ENCODE measurements around the gene ARHGAP9.

ARHGAP9 gene

DNA sequence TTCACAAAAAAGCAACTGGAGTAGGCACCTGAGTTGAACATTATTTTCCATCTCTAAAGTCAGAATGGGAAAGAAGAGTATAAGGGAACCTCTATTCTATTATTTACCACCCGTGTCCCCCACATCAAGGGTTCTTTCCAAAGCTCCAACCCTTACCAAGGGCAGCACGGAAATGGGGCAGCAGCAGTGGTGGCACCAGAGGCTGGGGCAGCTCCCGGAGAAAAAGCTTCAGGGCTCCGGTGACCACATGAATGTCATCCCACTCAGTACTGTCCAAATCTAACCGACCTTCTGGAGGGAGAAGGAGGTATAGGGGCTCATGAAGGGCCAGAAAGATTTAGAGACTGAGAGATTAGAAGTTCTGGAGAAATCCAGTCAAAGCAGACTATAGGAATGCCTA lies 5.8 kb downstream of the ARHGAP9 start:
- DNase-seq (ENCODE audit: low read depth in 3 of 3) = no peak

DNA sequence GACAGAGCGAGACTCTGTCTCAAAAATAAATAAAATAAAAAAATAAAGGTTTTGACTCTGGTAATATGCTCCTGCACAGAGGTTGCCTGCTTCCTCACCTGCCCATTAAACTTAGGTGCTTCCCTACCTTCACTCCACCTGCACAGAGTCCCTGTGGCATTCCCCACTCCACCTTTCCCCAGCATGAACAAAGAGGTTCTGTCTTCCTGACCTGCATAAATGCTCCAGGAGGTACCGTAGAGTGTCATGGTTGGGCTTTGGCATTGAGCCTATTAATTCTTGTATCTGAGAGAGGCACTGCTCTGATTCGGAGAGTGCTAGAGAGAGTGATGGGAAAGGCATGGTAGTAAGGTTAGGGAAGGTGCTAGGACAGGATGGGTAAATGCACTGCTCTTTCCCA lies 6.3 kb downstream of the ARHGAP9 start:
- no peak for DNase-seq (ENCODE audit: low read depth in 3 of 3)

DNA sequence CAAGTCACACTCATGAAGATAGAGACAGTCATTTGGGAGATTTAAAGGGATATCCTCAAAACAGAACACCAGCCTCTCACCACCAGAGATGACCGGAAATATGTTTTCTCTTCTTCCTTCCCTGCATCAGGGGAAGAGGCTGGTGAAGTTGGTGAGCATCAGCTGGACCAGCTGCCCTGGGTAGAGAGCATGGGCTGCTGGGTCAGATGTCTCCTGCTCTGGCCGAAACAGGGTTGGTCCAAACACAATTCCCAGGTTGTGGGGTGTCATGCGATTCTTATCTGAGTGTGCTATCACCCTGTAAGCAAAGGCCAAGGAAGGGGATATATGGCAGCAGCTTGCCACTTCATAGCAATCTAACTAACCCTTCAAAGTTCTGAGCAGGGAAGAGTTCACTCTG lies 7.3 kb downstream of the ARHGAP9 start:
- DNase-seq (ENCODE audit: low read depth in 3 of 3) = no peak

DNA sequence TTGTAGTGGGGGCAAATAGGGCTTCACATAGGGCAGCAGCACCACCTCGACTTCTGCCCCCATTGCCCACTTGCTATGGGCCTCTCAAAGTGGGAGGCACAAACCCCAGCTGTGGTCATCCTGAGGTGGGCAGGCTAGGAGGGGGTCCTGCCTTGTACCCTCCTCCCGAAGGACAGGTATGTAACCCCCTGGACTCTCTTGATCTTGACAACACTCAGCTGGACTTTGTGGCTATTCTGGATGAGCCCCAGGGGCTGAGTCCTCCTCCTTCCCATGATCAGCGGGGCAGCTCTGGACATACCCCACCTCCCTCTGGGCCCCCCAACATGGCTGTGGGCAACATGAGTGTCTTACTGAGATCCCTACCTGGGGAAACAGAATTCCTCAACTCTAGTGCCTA lies 8.0 kb downstream of the ARHGAP9 start:
- DNase-seq (ENCODE audit: low read depth in 3 of 3) = no peak

DNA sequence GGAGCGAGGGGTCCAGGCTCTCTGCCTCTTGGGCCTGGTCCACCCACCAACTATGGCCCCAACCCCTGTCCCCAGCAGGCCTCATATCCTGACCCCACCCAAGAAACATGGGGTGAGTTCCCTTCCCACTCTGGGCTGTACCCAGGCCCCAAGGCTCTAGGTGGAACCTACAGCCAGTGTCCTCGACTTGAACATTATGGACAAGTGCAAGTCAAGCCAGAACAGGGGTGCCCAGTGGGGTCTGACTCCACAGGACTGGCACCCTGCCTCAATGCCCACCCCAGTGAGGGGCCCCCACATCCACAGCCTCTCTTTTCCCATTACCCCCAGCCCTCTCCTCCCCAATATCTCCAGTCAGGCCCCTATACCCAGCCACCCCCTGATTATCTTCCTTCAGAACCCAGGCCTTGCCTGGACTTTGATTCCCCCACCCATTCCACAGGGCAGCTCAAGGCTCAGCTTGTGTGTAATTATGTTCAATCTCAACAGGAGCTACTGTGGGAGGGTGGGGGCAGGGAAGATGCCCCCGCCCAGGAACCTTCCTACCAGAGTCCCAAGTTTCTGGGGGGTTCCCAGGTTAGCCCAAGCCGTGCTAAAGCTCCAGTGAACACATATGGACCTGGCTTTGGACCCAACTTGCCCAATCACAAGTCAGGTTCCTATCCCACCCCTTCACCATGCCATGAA lies 8.6 kb downstream of the ARHGAP9 start:
- DNase-seq (ENCODE audit: low read depth in 3 of 3) = no peak

DNA sequence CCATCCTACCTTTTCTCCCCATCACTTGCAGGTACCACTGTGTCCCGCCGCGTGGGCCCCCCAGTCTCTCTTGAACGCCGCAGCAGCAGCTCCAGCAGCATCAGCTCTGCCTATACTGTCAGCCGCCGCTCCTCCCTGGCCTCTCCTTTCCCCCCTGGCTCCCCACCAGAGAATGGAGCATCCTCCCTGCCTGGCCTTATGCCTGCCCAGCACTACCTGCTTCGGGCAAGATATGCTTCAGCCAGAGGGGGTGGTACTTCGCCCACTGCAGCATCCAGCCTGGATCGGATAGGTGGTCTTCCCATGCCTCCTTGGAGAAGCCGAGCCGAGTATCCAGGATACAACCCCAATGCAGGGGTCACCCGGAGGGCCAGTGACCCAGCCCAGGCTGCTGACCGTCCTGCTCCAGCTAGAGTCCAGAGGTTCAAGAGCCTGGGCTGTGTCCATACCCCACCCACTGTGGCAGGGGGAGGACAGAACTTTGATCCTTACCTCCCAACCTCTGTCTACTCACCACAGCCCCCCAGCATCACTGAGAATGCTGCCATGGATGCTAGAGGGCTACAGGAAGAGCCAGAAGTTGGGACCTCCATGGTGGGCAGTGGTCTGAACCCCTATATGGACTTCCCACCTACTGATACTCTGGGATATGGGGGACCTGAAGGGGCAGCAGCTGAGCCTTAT lies 9.2 kb downstream of the ARHGAP9 start:
- no peak for DNase-seq (ENCODE audit: low read depth in 3 of 3)

DNA sequence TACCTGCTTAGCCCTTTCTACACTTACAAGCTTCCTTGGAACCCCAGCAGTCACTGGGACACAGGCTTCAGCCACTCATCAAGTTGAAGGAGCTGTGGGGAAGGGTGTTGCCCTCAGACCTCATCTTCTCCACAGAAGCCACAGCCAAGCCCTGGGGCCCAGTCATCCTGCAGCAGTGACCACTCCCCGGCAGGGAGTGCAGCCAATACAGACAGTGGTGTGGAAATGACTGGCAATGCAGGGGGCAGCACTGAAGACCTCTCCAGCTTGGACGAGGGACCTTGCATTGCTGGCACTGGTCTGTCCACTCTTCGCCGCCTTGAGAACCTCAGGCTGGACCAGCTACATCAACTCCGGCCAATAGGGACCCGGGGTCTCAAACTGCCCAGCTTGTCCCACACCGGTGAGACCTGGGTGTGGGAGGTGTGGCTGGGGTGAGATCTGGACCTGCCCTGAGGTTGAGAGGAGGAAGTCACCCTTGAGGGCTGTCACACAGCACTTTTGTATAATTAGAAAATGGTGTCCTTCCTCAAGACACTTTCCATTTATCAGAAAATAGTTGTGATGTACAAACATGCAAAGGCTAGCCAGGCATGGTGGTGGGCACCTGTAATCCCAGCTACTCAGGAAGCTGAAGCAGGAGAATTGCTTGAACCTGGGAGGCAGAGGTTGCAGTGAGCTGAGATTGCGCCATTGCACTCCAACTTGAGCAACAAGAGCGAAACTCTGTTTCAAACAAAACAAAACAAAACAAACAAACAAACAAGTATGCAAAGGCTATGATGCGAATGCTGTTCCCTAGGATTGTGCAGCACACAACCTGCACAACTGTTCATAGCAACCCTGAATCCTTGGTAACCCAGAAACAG lies 10.1 kb downstream of the ARHGAP9 start:
- DNase-seq (ENCODE audit: low read depth in 3 of 3) = no peak

DNA sequence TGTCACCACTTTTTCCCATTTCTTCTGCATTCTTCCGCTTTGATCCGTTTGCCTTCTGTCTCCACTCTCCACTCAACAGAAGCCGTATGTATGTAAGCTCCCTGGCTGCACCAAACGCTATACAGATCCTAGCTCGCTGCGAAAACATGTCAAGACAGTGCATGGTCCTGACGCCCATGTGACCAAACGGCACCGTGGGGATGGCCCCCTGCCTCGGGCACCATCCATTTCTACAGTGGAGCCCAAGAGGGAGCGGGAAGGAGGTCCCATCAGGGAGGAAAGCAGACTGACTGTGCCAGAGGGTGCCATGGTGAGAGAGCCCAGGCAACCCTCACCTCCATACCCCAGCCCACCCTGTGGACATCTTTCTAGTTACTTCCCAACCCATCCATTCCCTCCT lies 11.8 kb downstream of the ARHGAP9 start:
- DNase-seq (ENCODE audit: low read depth in 3 of 3) = no peak

DNA sequence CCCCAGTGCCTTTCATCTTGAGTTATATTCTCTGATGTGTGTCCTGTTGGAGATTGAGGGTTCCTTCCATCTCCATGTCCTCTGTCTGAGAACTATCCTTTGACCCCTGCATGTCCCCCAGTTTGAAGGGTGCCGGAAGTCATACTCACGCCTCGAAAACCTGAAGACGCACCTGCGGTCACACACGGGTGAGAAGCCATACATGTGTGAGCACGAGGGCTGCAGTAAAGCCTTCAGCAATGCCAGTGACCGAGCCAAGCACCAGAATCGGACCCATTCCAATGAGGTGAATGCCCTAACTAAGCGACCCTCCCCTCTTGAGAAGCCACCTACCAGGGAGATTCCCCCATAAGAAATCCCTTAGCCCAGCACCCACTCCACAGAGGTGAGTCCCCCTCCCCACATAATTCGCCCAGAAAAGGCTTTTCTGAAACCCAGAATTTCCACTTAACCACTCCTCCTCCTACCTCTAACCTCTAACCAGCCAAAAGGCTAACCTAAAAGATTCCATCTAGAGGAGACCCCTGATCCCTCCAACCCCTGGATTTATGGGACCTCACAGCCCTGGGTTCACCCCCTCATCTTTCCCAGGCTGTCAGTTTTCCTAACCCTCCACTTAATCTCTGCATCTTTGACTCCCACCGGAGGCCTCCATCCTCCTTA lies 12.3 kb downstream of the ARHGAP9 start:
- no peak for DNase-seq (ENCODE audit: low read depth in 3 of 3)

DNA sequence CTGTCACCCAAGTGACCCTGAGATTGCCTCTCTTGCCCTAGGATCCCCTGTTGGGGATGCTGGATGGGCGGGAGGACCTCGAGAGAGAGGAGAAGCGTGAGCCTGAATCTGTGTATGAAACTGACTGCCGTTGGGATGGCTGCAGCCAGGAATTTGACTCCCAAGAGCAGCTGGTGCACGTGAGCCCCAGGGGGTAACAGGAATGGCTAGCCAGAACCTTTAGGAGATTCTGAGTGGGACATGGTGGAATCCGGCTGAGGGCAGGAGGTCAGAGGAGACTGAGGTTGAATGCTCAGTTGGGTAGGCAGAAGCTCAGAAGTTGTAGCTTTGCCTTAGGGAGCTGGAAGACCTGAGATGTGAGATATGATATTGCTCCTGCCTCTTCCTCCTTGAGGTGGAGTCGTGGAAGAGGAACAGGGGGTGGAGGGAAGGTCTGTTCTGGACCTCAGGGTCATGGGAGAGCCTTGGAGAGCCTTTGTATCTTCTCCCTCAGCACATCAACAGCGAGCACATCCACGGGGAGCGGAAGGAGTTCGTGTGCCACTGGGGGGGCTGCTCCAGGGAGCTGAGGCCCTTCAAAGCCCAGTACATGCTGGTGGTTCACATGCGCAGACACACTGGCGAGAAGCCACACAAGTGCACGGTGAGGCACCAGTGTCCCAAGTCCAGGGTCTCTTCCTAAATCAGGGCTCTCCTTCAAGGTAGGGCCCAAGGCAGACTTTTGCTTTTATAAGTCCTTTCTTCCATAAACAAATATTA lies 13.7 kb downstream of the ARHGAP9 start:
- no peak for DNase-seq (ENCODE audit: low read depth in 3 of 3)

DNA sequence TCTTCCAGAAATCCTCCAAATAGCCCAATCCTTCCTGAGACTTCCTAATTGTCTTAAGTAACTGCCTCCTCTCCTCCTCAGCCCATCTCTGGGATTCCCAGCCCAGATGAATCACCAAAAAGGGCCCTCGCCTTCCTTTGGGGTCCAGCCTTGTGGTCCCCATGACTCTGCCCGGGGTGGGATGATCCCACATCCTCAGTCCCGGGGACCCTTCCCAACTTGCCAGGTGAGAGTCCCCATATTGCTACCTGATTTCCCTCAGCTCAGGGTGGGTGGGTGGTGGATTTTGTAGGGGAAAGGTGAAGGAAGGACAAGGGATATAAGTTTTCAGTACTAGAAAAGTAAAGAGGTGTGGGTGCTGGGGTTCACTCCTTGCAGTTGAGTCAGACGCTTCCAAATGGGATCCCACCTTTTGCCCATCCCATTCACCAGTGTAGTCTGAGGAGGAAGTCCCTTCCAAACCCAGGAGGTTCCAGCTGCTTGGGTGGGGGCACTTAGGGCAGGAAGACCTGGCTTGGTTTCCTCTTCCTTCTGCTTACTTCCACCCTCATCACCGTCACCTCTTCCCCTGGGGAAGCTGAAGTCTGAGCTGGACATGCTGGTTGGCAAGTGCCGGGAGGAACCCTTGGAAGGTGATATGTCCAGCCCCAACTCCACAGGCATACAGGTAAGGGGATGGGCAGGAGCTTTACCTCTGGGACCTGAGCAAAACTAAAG lies 14.5 kb downstream of the ARHGAP9 start:
- no peak for DNase-seq (ENCODE audit: low read depth in 3 of 3)

DNA sequence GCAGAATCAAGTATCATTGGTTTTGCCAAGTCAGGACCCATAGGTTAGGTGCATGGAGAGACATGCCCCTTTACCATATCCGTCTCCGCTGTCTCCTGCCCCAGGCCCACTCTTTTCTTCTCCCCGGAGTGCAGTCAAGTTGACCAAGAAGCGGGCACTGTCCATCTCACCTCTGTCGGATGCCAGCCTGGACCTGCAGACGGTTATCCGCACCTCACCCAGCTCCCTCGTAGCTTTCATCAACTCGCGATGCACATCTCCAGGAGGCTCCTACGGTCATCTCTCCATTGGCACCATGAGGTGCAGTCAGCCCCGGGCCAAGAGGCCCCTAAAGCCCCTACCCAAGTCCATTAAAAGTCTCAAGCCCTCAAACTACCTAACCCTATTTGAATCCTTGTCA lies 15.1 kb downstream of the ARHGAP9 start:
- DNase-seq (ENCODE audit: low read depth in 3 of 3) = no peak

DNA sequence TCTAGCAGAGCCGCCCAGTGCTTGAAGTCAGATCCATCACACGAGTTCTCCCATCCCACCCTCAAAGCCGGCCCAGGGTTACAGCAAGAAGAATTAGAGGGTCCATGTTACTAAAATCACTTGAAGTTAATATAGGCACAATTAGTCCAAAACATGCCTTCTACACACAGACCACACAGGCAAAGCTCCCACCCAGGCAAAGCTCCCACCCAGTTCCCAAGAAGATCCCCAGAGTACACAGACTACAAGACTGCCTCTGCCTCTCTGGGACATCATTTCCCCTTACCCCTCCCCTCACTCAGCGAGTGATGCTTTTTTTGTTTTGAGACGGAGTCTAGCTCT lies 16.8 kb downstream of the ARHGAP9 start:
- DNase-seq (ENCODE audit: low read depth in 3 of 3) = no peak

DNA sequence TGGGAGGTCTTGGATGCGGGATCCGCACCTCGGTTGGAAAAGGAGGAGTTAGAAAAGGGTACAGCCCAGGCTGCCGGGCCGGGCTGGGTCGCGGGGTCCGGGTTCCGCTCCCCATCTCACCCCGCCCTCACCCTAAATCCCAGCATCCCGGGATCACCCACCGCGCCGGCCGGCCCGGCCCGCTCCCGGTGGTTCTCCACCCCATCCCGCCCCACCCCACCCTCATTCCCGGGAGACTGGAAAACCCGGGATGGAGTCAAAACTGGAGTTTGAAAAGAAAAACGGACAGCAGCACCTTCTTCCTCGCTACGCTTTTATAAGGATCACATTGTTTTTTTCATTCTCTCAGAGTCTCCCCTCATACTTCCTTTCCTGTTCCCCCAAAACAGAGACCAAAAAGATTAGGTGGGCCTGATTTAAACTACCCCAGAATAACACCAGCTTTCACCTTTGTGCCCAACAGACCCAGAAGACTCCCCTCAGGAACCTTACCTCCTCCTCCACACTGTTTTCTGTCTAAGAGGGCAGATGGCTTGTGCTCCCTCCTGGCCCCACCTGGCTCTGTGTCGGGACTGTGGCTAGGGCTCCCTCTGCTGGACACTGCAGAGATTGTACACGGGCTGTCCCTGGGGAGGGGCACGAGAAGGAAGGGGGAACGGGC lies 17.3 kb downstream of the ARHGAP9 start:
- DNase-seq (ENCODE audit: low read depth in 3 of 3) = peak; percentile 79 to 88 (median 84)

DNA sequence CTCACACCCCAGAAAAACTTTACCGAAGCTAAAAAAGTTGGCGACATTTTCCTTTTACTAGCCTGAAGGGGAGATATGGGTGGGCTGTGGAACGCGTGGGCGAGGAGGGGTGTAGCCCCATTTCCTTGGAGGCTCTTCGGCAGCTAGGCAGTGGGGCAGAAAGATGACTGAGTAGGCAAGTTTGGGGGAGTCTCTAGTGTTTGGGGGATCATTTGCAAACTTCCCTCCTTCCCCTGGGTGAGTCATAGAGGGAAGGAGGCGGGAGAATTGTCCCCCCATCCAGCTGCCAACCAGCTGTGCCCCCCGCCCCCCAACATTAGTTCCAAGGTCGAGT lies 17.8 kb downstream of the ARHGAP9 start:
- no peak for DNase-seq (ENCODE audit: low read depth in 3 of 3)

DNA sequence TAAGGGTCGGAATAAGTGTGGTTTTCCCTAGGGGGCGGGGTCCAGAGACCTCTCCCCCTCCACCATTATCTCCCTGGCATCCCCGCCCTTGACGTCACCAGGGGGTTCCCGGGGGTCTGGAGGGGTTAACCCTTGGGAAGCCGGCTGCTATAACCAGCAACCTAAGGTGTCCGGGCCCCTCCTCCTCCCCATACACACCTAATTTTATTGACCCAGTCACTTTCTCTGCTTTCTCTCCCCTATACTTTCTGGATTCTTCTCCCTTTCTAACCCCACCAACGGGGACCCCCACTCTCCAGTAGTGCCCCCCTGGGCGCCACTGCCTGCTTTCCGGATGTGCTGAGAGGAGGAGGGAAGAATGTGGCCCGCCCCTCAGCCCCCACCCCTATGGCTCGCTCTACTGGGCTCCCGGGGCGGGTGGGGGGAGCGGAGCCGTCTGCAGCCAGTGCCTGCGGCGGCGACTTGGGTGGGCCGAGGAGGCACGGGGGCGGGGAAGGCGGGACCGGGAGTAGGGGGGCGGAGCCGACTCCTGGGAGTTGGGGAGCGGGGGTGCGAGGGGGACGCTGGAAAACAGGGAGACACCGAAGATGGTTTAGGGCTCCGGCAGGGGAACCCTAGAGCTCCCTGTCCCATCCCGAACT lies 18.3 kb downstream of the ARHGAP9 start:
- DNase-seq (ENCODE audit: low read depth in 3 of 3) = no peak

DNA sequence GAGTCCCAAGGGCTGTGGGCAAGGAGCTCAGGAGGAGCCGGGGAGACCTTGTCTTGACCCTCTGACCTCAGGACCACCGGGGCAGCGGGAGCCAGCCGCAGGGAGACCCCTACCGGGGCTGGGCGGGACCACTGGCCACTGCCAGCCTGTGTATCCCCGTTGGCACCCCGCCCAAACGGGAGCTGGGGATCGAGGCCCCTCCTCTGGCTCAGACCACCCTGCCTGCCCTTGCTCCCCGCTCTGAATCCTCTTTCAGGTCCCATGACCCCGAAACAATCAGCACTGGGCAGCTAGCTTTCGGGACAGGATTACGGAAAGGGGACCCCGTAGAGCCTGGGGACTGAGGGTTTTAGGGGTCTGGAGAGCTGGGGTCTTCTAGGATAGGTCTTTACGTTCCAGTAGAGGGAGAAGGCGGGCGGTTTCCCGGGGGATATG lies 18.8 kb downstream of the ARHGAP9 start:
- no peak for DNase-seq (ENCODE audit: low read depth in 3 of 3)

DNA sequence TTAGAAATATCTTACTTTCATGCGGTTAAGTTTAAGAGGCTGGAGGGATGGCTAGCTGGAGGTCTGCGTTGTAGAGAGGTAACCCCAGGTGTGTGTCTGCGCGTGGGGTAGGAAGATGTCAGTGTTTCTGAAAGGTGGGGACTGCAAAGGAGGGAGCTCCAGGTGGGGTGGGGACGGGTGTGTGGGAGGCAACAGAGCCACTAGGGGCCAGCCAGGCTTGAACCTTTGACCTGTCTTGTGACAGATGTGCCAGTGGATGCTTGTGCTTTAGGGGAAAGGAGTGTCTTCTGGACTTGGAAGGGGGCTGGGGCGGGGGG lies 19.2 kb downstream of the ARHGAP9 start:
- no peak for DNase-seq (ENCODE audit: low read depth in 3 of 3)

DNA sequence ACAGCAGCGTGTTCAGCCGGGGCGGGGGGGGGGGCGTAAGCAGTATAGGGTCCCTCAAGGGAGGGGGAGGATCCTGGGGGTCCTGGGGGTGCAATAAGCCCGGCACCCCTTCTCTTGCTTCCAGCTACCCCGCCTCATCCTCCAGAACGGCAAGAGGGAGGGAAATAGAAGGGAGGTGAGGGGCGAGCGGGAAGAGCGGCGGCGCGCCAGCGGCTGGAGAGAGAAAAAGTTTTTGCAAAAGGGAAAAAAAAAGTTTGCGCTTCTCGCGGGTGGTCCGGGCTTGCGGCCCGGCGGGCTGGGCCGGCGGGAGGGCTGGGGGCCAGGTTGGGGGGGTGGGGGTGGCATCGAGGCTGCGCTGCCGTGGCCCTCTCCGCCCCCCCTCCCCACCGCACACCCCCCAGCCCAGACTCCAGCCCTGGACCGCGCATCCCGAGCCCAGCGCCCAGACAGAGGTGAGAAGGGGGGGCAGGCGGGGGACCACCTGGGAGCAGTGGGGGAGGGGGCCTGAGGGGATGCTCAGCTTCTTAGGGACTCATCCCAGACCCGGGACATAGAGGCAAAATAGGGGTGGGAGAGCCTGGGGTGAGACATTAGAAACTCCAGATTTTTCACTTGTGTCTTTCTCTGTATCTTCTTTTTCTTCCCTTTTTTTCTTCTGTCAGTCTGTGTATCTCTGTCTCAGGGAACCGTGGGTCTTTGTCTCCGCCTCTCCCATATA lies 19.8 kb downstream of the ARHGAP9 start, which contains the start of gene GLI1:
GLI1 (plus strand) TSS at position 36 of the 718 bp plus-strand sequence. CDS start 3,907 bp downstream, outside the sequence.
- DNase-seq (ENCODE audit: low read depth in 3 of 3) = no peak

All from stimulated activated CD4-positive, alpha-beta T cell treated with anti-CD3 and anti-CD28 coated beads, TNF-alpha, amount 100 ng/mL, for 48 hours (primary cell).